Measurements from ENCODE around the gene PTPRN2.
"Not testable (repeated sequence)": the region's sequence is repeated elsewhere in the genome, so short reads cannot be mapped to it uniquely, and the experiment has no call there.

Gene PTPRN2

DNA sequence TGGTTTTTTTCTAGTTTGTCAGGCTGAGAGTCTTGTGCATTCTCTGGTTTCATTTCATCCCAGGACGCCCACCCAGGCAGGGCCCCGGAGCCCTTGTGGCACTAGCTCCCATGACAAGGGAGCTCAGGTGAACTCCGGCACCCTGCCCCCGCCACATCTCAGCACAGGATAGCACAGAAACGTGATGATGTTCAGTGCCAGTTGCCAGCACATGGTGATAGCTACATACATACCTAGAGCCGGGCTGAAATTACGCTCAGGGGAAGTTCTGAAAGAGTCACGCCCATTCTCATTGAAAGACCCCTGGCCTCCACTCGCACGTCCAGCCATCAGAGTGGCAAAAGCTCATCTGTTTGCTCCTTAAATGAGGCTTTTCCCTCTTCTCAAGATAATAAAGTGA, 273.7 kb downstream of the PTPRN2 start:
- ATAC-seq (replicated peaks; ENCODE audit: extremely low read depth, poor library complexity, severe bottlenecking) = no peak
- peaks cover 2% of the 10 kb centered on the region for H3K36me3 Mint-ChIP-seq (ENCODE audit: insufficient read depth)
- H3K27ac Mint-ChIP-seq (ENCODE audit: low read depth) = no peak overlapping the region
- H3K4me1 Mint-ChIP-seq = no peaks in the 10 kb centered on the region
- no peak overlapping the region for H3K4me3 Mint-ChIP-seq
- no peak for DNase-seq (ENCODE audit: low spot score in 2 of 2)
- H3K9me3 Mint-ChIP-seq = peaks cover 18% of the 10 kb centered on the region
- peaks cover 12% of the 10 kb centered on the region for H3K27me3 Mint-ChIP-seq

DNA sequence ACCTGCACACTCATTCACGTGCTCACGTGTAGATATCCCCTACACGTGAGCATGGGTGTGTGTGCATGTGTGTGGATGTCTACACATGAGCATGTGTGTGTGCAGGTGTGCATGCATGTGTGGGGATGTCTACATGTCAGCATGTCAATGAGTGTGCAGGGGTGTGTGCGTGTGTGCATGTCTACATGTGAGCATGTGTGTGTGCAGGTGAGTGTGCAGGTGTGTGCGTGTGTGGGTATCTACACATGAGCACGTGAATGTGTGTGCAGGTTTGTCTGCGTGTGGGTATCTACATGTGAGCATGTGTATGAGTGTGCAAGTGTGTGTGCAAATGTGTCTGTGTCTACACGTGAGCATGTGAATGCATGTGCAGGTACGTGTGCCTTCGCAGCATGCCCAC, 274.8 kb downstream of the PTPRN2 start:
- Mint-ChIP-seq H3K4me3 (no peak overlapping the region), H3K9me3 (peaks cover 19% of the 10 kb centered on the region), H3K36me3 (ENCODE audit: insufficient read depth) (peaks cover 2% of the 10 kb centered on the region), H3K27me3 (peaks cover 12% of the 10 kb centered on the region), H3K27ac (ENCODE audit: low read depth) (no peak overlapping the region), H3K4me1 (no peaks in the 10 kb centered on the region)
- DNase-seq (ENCODE audit: low spot score in 2 of 2) (peak in 1 of 2 donors; percentile 0), ATAC-seq (replicated peaks; ENCODE audit: extremely low read depth, poor library complexity, severe bottlenecking) (no peak)

DNA sequence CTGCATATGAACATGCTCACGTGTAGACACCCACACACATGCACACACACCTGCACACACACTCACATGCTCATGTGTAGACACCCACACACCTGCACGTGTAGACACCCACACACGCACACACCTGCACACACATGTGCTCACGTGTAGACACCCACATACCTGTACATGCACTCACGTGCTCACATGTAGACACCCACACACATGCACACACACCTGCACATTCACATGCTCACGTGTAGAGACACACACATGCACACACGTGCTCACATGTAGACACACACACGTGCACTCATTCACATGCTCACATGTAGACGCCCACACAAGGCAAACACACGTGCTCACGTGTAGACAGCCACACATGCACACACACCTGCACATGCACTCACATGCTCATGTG, 275.8 kb downstream of the PTPRN2 start:
- no peak for ATAC-seq (replicated peaks; ENCODE audit: extremely low read depth, poor library complexity, severe bottlenecking)
- Mint-ChIP-seq H3K4me1 (no peaks in the 10 kb centered on the region), H3K36me3 (ENCODE audit: insufficient read depth) (peaks cover 2% of the 10 kb centered on the region), H3K9me3 (peaks cover 25% of the 10 kb centered on the region), H3K4me3 (no peak overlapping the region), H3K27ac (ENCODE audit: low read depth) (no peak overlapping the region), H3K27me3 (peaks cover 12% of the 10 kb centered on the region)
- DNase-seq (ENCODE audit: low spot score in 2 of 2) = no peak

- Mint-ChIP-seq H3K27me3 (peaks cover 7% of the 10 kb centered on the region), H3K4me1 (no peaks in the 10 kb centered on the region), H3K4me3 (no peak overlapping the region), H3K27ac (ENCODE audit: low read depth) (no peak overlapping the region), H3K36me3 (ENCODE audit: insufficient read depth) (peaks cover 2% of the 10 kb centered on the region), H3K9me3 (peaks cover 30% of the 10 kb centered on the region)
- peak in 1 of 2 donors; percentile 2 for DNase-seq (ENCODE audit: low spot score in 2 of 2)
- no peak for ATAC-seq (replicated peaks; ENCODE audit: extremely low read depth, poor library complexity, severe bottlenecking)
Observed at GRCh38 chr7:158310924-158311666, 276.5 kb downstream of the PTPRN2 start.

GRCh38 chr7:158309868-158310763, 277.5 kb downstream of the PTPRN2 start:
- peaks cover 30% of the 10 kb centered on the region for H3K9me3 Mint-ChIP-seq
- no peaks in the 10 kb centered on the region for H3K4me1 Mint-ChIP-seq
- H3K27me3 Mint-ChIP-seq = no peaks in the 10 kb centered on the region
- peak in 1 of 2 donors; percentile 8 for DNase-seq (ENCODE audit: low spot score in 2 of 2)
- ATAC-seq (replicated peaks; ENCODE audit: extremely low read depth, poor library complexity, severe bottlenecking) = no peak
- H3K36me3 Mint-ChIP-seq (ENCODE audit: insufficient read depth) = peaks cover 2% of the 10 kb centered on the region
- no peak overlapping the region for H3K27ac Mint-ChIP-seq (ENCODE audit: low read depth)
- H3K4me3 Mint-ChIP-seq = no peak overlapping the region

DNA sequence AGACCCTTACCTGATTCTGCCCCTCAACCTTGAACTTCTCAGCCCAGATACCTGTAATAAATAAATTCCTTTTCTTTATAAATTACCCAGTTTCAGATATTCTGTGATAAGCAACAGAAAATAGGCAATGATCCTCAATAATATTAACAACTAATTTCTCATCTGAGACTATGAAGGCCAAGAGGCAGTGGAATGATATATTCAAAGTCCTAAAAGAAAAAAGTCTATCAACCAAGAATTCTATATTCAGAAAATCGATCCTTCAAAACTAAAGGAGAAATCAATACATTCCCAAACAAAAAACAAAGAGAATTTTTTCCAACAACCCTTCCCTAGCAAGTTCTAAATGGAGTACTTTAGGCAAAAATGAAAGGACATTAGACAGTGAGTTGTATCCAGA, 279.6 kb downstream of the PTPRN2 start:
- DNase-seq (ENCODE audit: low spot score in 2 of 2) = no peak
- Mint-ChIP-seq H3K4me1 (no peaks in the 10 kb centered on the region), H3K27me3 (peaks cover 17% of the 10 kb centered on the region), H3K9me3 (peaks cover 30% of the 10 kb centered on the region), H3K36me3 (ENCODE audit: insufficient read depth) (peaks cover 2% of the 10 kb centered on the region), H3K27ac (ENCODE audit: low read depth) (no peak overlapping the region), H3K4me3 (no peak overlapping the region)
- no peak for ATAC-seq (replicated peaks; ENCODE audit: extremely low read depth, poor library complexity, severe bottlenecking)

DNA sequence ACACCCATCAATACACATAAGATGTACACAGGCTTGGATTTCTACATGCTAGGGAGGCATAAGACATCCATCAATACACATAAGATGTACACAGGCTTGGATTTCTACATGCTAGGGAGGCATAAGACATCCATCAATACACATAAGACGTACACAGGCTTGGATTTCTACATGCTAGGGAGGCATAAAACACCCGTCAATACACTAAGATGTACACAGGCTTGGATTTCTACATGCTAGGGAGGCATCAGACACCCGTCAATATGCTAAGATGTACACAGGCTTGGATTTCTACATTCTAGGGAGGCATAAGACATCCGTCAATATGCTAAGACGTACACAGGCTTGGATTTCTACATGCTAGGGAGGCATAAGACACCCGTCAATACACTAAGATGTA, 283.6 kb downstream of the PTPRN2 start:
- H3K27ac Mint-ChIP-seq (ENCODE audit: low read depth); H3K4me1 Mint-ChIP-seq; H3K36me3 Mint-ChIP-seq (ENCODE audit: insufficient read depth); DNase-seq (ENCODE audit: low spot score in 2 of 2); ATAC-seq (replicated peaks; ENCODE audit: extremely low read depth, poor library complexity, severe bottlenecking); H3K4me3 Mint-ChIP-seq: not testable (repeated sequence)
- Mint-ChIP-seq H3K9me3 (peaks cover 12% of the 10 kb centered on the region), H3K27me3 (peaks cover 39% of the 10 kb centered on the region)

- ATAC-seq (replicated peaks; ENCODE audit: extremely low read depth, poor library complexity, severe bottlenecking) (no peak), DNase-seq (ENCODE audit: low spot score in 2 of 2) (no peak)
- Mint-ChIP-seq H3K9me3 (peaks cover 12% of the 10 kb centered on the region), H3K4me3 (no peak overlapping the region), H3K4me1 (no peaks in the 10 kb centered on the region), H3K27ac (ENCODE audit: low read depth) (no peak overlapping the region), H3K36me3 (ENCODE audit: insufficient read depth) (no peaks in the 10 kb centered on the region), H3K27me3 (peaks cover 39% of the 10 kb centered on the region)
Observed at GRCh38 chr7:158303121-158303520, 284.5 kb downstream of the PTPRN2 start.

GRCh38 chr7:158302274-158303070, 285.2 kb downstream of the PTPRN2 start:
- ATAC-seq (replicated peaks; ENCODE audit: extremely low read depth, poor library complexity, severe bottlenecking) = no peak
- no peaks in the 10 kb centered on the region for H3K4me1 Mint-ChIP-seq
- no peaks in the 10 kb centered on the region for H3K36me3 Mint-ChIP-seq (ENCODE audit: insufficient read depth)
- peaks cover 39% of the 10 kb centered on the region for H3K27me3 Mint-ChIP-seq
- no peak overlapping the region for H3K4me3 Mint-ChIP-seq
- no peak overlapping the region for H3K27ac Mint-ChIP-seq (ENCODE audit: low read depth)
- DNase-seq (ENCODE audit: low spot score in 2 of 2) = peak in 1 of 2 donors; percentile 5
- H3K9me3 Mint-ChIP-seq = peaks cover 8% of the 10 kb centered on the region

DNA sequence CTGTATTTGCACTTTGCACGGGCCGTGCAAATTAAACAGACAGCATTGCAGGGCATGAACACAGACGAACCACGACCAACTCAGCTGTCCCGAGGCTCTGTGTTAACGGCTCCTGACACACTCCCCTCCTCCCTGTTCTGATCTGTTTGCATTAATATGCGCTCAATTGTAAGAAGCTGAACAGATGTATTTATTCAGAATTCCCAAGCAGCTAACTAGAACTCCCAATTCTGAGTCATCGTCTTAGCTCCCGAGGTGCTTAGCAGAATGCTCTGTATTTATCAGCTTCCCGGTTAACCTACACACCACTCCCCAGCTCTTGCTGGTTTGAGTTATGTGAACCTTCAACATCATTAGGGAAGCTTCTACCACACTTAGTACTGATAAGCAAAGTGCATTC, 286.4 kb downstream of the PTPRN2 start:
- Mint-ChIP-seq H3K4me1 (no peaks in the 10 kb centered on the region), H3K9me3 (peaks cover 1% of the 10 kb centered on the region), H3K36me3 (ENCODE audit: insufficient read depth) (no peaks in the 10 kb centered on the region), H3K4me3 (no peak overlapping the region), H3K27me3 (peaks cover 39% of the 10 kb centered on the region), H3K27ac (ENCODE audit: low read depth) (no peak overlapping the region)
- ATAC-seq (replicated peaks; ENCODE audit: extremely low read depth, poor library complexity, severe bottlenecking) = no peak
- peak in 1 of 2 donors; percentile 1 for DNase-seq (ENCODE audit: low spot score in 2 of 2)

DNA sequence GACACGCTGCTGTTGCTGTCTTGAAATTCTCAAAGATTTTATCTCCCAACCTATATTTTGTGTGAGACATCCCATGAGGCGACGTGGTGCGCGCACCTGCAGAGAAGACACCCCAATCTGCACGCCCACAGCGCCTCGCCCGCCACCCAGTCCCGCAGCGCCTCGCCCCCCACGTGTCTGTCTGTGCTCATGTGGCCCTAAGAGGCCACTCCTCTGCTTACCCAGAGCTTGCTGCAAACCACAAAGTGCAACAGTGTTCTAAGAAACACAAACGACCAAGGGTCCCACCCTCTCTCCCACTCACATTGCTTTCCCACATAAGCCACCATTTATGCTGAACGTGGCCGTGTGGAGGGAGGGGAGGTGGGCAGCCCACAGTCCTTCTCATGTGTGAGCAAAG, 287.2 kb downstream of the PTPRN2 start:
- Mint-ChIP-seq H3K36me3 (ENCODE audit: insufficient read depth) (no peaks in the 10 kb centered on the region), H3K9me3 (no peaks in the 10 kb centered on the region), H3K4me3 (no peak overlapping the region), H3K27me3 (peaks cover 46% of the 10 kb centered on the region), H3K27ac (ENCODE audit: low read depth) (no peak overlapping the region), H3K4me1 (no peaks in the 10 kb centered on the region)
- ATAC-seq (replicated peaks; ENCODE audit: extremely low read depth, poor library complexity, severe bottlenecking) (no peak), DNase-seq (ENCODE audit: low spot score in 2 of 2) (no peak)

DNA sequence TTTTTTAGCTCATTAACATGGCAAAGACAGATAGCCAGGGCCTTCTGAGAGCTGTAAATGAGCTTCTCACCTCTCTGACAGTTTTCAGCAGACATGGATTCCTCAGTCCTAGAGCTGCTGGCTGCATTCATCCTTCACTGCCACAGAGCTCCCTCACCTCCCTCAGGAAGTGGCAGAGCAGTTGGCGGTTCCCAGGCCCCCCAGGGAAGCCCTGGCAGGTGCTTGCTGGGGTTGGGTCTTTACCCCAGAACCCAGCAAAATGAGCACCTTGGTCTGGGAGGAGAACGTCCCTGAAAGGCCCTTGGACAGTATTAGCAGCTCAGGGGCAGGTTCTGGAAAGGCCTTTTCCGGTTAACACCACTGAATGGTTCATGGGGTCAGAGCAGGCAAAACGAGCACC, 288.0 kb downstream of the PTPRN2 start:
- Mint-ChIP-seq H3K27ac (ENCODE audit: low read depth) (no peak overlapping the region), H3K9me3 (no peaks in the 10 kb centered on the region), H3K4me3 (no peak overlapping the region), H3K4me1 (no peaks in the 10 kb centered on the region), H3K27me3 (peaks cover 45% of the 10 kb centered on the region), H3K36me3 (ENCODE audit: insufficient read depth) (no peaks in the 10 kb centered on the region)
- DNase-seq (ENCODE audit: low spot score in 2 of 2) (no peak), ATAC-seq (replicated peaks; ENCODE audit: extremely low read depth, poor library complexity, severe bottlenecking) (no peak)

Data from central memory CD8-positive, alpha-beta T cell (primary cell).